ENCODE measurements around the gene EPHB3.

Gene EPHB3

DNA sequence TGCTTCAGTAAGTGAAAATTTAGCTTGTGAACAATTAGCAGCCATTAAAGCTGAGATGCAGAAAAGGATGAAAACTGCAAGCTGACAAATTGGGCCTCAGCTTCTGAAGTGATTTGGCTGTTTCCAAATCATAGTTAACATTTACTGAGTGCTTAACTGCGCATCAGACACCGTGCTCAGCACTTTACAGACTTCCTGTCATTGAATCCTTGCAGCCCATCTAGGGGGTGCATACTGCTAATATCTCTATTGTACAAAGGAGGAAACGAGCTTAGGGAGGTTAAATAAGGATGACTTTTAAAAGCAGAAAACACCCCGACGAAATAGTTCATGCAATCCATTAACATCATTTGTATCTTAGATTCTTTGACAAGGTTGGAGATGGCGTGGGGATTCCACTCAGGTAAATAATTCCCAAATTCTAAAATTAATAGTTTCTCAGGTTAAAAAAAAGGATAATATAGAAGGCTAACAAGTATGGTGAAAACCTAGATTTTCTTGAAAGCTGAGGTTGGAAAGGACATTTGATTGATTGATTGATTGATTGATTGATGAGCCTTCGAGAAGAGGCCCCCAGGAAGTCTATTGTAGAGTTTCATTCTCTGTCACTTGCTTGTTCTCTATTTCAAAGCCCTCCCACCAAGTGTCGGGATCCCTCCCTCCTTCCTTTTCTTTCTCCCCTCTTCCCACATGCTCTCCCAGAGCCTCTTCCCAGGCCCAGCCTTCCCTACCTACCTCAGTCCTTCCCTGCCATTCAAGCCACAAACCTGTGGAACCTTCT lies 23.5 kb upstream of the EPHB3 start:
- H3K4me1 ChIP-seq (ENCODE audit: control insufficient read depth, low read depth, low read length) = peaks cover 12% of the 10 kb centered on the region
- H3K27me3 ChIP-seq (ENCODE audit: control insufficient read depth, insufficient read depth, low read length) = no peaks in the 10 kb centered on the region
- no peaks in the 10 kb centered on the region for H3K9me3 ChIP-seq (ENCODE audit: control insufficient read depth, low read depth, low read length)

DNA sequence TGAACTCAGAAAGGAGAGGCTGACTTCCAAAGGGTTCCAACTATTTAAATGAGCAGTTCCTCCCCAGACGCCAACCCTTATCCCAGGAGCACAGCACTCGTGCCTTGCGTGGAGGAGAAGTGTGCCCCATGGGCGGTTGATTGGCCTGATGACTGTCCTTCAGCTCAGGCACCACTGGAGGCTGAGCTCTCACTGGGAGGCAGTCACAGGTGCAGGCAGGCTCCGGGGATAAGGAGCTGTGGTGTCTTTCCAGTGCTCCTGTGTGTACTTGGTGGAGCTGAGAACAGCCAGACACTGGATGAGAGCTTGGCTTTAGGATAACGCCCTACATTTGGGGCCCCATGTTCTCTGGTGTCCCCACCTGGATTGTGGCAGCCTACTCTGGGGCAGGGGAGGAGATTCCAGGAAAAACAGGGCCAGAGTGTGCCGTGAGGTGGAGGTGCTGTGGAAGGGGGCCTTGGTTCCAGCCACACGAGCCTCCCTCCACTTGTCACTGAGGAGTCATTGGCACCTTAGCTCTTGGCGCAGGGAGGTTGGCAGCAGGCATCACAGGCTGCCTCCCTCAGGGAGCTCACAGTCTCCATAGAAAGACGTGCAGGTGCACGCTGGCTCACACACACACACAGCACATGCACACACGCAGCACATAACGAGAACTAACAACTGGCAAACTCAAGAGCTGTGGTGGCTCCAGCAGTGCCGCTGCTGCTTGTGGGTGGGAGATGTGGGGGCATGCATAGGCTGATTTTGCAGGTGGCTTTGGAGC lies 22.7 kb upstream of the EPHB3 start:
- Histone ChIP-seq H3K27ac (ENCODE audit: low read length) (no peak overlapping the region), H3K27me3 (ENCODE audit: control insufficient read depth, insufficient read depth, low read length) (peaks cover 6% of the 10 kb centered on the region), H3K4me3 (ENCODE audit: low read length) (no peak overlapping the region), H3K9ac (ENCODE audit: low read length) (no peak overlapping the region), H3K36me3 (ENCODE audit: control insufficient read depth, low read depth, low read length) (no peaks in the 10 kb centered on the region), H3K9me3 (ENCODE audit: control insufficient read depth, low read depth, low read length) (no peaks in the 10 kb centered on the region), H3K4me1 (ENCODE audit: control insufficient read depth, low read depth, low read length) (peaks cover 15% of the 10 kb centered on the region)

More for the DNA sequence above, 23.5 kb upstream of the EPHB3 start:
- Histone ChIP-seq H3K9ac (ENCODE audit: low read length) (no peak overlapping the region), H3K4me3 (ENCODE audit: low read length) (no peak overlapping the region), H3K27ac (ENCODE audit: low read length) (no peak overlapping the region), H3K36me3 (ENCODE audit: control insufficient read depth, low read depth, low read length) (no peaks in the 10 kb centered on the region)

DNA sequence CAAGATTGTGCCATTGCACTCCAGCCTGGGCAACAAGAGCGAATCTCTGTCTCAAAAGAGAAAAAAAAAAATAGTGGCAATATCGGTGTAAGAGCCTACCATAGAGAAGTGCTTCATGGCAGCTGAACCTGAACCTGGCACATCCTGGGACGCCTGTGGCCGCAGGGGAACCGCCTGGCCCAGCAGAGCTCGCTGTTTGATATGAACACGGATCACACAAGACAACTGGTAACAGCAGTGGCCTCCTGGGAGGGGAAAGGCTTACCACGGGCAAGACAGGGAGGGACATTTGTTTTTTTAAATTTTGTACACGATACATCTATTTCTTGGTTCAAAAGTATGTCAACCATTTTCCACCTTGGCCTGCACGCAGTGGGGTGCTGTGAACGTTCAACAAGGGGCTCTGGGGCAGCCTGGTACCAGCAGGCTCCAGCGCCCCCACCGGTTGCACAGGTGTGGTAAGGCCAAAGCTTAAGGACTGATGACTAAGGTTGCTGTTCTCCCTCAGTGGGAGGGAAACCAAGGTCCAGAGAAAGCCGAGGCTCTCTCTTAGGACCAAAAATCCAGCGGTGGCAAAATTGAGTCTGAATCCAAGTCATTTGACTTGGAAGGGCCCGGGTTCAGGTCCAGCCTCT lies 21.7 kb upstream of the EPHB3 start:
- Histone ChIP-seq H3K9ac (ENCODE audit: low read length) (no peak overlapping the region), H3K9me3 (ENCODE audit: control insufficient read depth, low read depth, low read length) (no peaks in the 10 kb centered on the region), H3K4me3 (ENCODE audit: low read length) (no peak overlapping the region), H3K27ac (ENCODE audit: low read length) (no peak overlapping the region), H3K27me3 (ENCODE audit: control insufficient read depth, insufficient read depth, low read length) (peaks cover 6% of the 10 kb centered on the region), H3K4me1 (ENCODE audit: control insufficient read depth, low read depth, low read length) (peaks cover 15% of the 10 kb centered on the region), H3K36me3 (ENCODE audit: control insufficient read depth, low read depth, low read length) (no peaks in the 10 kb centered on the region)

DNA sequence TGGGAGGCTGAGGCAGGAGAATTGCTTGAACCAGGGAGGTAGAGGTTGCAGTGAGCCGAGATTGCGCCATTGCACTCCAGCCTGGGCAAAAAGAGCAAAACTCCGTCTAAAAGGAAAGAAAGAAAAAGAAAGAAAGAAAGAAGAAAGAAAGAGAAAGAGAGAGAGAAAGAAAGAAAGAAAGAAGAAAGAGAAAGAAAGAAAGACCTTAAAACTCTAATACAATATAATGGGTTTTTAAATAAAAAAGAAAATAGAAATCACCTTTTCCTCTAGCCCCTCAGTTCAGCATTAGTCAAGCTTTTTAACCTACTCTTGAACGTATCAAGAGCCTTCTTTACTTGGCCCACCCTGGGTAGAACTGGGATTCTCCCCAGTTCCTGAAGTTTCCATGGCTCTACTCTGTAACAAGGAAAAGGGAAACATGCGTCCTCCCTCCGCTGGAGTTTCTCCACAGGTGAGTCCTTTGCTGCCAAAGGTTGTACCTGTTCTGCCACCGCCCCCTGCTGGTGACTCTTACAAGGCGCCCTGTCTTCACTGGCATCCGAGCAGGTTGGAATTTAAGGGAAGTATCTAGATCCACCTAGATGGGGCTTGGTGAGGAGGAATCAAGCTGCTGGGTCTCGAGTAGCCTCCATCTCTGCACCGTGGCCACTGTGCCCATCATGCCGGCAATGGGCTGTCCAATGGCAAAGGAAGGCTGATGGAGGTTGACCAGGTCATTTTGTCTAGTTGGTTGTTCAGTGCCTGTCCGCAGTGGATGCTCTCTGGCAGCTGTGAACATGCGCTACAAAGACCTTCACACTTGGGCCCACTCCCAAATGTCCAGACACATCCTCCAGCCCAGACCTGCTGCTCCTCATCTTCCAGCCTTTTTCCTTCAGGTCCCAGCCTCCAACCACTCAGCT lies 20.6 kb upstream of the EPHB3 start:
- no peaks in the 10 kb centered on the region for H3K36me3 ChIP-seq (ENCODE audit: control insufficient read depth, low read depth, low read length)
- peaks cover 15% of the 10 kb centered on the region for H3K4me1 ChIP-seq (ENCODE audit: control insufficient read depth, low read depth, low read length)
- peaks cover 6% of the 10 kb centered on the region for H3K27me3 ChIP-seq (ENCODE audit: control insufficient read depth, insufficient read depth, low read length)
- no peak overlapping the region for H3K4me3 ChIP-seq (ENCODE audit: low read length)
- H3K27ac ChIP-seq (ENCODE audit: low read length) = no peak overlapping the region
- no peaks in the 10 kb centered on the region for H3K9me3 ChIP-seq (ENCODE audit: control insufficient read depth, low read depth, low read length)
- H3K9ac ChIP-seq (ENCODE audit: low read length) = no peak overlapping the region

DNA sequence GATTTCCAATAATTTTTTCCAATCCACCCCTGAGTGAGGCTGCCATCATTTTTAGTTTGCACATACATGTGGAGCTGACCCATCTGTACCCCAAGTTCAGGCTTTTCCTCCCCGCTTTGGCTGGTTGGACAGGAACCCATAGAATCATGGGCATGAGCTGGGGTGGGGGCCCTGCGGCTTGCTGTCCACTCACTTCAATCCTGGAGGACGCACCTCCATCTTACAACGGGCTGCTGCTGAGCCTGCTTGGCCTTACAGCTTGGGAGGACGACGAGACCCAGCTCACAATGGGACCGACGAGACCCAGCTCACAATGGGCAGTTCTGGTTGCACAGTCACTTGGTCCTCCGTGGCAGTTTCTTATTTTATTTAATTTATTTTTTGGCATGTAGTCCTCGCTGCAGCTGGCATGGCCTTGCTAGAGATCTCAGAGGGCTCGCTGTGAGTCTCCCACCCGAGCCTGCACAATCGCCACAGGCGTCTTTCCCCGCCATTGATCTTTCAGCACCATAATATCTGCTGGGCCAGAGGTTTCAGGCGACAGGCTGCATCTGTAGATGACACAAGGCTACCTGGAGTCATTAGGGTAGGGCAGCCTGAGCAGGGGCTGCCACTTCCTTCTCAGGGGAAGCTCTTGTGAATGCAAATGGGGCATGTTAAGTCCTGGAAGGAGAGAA lies 19.6 kb upstream of the EPHB3 start:
- H3K27ac ChIP-seq (ENCODE audit: low read length) = no peak overlapping the region
- peaks cover 6% of the 10 kb centered on the region for H3K27me3 ChIP-seq (ENCODE audit: control insufficient read depth, insufficient read depth, low read length)
- H3K4me3 ChIP-seq (ENCODE audit: low read length) = no peak overlapping the region
- peaks cover 15% of the 10 kb centered on the region for H3K4me1 ChIP-seq (ENCODE audit: control insufficient read depth, low read depth, low read length)
- H3K9me3 ChIP-seq (ENCODE audit: control insufficient read depth, low read depth, low read length) = no peaks in the 10 kb centered on the region
- H3K36me3 ChIP-seq (ENCODE audit: control insufficient read depth, low read depth, low read length) = no peaks in the 10 kb centered on the region
- no peak overlapping the region for H3K9ac ChIP-seq (ENCODE audit: low read length)

DNA sequence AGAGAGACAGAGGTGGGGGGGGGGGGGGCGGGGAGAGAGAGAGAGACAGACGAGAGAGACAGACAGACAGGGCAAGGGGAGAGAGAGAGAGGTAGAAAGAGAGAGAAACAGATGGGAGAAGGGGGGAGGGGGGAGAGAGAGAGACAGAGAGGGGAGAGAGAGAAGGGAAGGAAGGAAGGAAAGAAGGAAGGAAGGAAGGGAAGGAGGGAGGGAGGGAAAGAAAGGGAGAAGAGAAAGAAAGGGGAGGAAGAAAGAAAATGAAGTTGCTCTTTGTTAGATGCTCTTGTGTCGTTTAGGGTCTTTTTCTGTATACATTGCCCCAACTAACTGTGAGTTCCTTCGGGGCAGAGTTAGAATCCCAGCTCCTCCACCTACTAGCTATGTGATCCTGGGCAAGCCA lies 19.0 kb upstream of the EPHB3 start:
- H3K9me3 ChIP-seq (ENCODE audit: control insufficient read depth, low read depth, low read length) = no peaks in the 10 kb centered on the region
- no peak overlapping the region for H3K9ac ChIP-seq (ENCODE audit: low read length)
- H3K4me3 ChIP-seq (ENCODE audit: low read length) = no peak overlapping the region
- H3K27me3 ChIP-seq (ENCODE audit: control insufficient read depth, insufficient read depth, low read length) = peaks cover 6% of the 10 kb centered on the region
- no peak overlapping the region for H3K27ac ChIP-seq (ENCODE audit: low read length)
- no peaks in the 10 kb centered on the region for H3K36me3 ChIP-seq (ENCODE audit: control insufficient read depth, low read depth, low read length)
- H3K4me1 ChIP-seq (ENCODE audit: control insufficient read depth, low read depth, low read length) = peaks cover 15% of the 10 kb centered on the region

DNA sequence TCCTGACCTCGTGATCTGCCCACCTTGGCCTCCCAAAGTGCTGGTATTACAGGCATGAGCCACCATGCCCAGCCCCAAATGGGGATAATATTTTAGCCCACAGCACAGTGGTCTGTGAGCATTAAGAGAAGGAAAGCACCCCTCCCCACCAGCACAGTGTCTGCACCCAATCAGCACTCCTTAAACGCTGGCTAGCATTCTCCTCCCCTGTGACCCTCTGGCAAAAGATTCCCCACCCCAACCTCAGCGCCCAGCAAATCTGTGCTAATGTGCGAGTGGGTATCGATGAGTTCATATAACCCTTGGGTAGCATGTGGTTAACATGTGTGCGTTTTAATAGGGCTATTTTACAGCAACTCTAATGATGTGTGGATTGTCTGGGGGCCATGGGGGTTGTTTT lies 18.3 kb upstream of the EPHB3 start:
- H3K27me3 ChIP-seq (ENCODE audit: control insufficient read depth, insufficient read depth, low read length) = peaks cover 6% of the 10 kb centered on the region
- H3K4me3 ChIP-seq (ENCODE audit: low read length) = no peak overlapping the region
- H3K36me3 ChIP-seq (ENCODE audit: control insufficient read depth, low read depth, low read length) = no peaks in the 10 kb centered on the region
- H3K9ac ChIP-seq (ENCODE audit: low read length) = no peak overlapping the region
- no peak overlapping the region for H3K27ac ChIP-seq (ENCODE audit: low read length)
- H3K9me3 ChIP-seq (ENCODE audit: control insufficient read depth, low read depth, low read length) = no peaks in the 10 kb centered on the region
- peaks cover 10% of the 10 kb centered on the region for H3K4me1 ChIP-seq (ENCODE audit: control insufficient read depth, low read depth, low read length)

DNA sequence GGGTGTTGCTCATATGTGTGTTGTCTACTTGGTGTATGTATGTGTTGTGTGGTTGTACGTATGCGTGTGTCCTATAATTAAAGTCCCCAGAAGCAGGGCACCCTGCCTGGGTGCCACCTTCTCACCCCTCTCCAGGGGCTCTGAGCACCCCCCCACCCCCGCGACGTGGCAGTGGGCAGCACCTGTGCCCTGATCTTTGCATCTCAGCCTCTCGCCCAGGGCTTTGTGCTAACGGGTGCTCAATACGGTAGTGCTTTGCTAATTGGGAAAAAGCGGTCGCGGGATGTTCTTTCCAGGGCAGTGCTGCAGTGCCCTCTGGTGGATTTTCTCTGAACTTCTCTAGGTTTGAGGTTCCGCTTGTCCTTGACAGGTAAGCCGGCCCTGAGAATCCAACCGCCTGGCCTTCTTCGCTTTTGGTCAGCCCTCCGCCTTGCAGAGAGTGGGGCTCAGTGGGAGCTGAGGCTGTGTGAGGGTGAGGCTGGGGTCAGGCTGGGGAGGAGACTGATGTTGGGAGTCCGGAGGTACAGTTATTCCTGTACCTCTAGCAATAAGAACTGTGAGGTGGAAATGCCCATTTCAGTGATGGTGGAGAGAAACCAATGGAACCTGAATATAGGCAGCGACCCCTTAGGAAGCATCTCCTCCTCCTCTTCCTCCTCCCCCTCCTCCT lies 17.6 kb upstream of the EPHB3 start:
- Histone ChIP-seq H3K27me3 (ENCODE audit: control insufficient read depth, insufficient read depth, low read length) (peaks cover 6% of the 10 kb centered on the region), H3K4me3 (ENCODE audit: low read length) (no peak overlapping the region), H3K4me1 (ENCODE audit: control insufficient read depth, low read depth, low read length) (peaks cover 3% of the 10 kb centered on the region), H3K27ac (ENCODE audit: low read length) (no peak overlapping the region), H3K9ac (ENCODE audit: low read length) (no peak overlapping the region), H3K36me3 (ENCODE audit: control insufficient read depth, low read depth, low read length) (no peaks in the 10 kb centered on the region), H3K9me3 (ENCODE audit: control insufficient read depth, low read depth, low read length) (no peaks in the 10 kb centered on the region)

DNA sequence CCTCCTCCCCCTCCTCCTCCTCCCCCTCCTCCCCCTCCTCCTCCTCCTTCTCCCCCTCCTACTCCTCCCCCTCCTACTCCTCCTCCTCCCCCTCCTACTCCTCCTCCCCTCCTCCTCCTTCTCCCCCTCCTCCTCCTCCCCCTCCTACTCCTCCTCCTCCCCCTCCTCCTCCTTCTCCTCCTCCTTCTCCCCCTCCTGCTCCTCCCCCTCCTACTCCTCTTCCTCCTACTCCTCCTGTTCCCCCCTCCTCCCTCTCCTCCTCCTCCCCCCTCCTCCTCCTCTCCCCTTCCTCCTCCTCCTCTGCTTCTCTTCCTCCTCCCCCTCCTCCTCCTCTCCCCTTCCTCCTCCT lies 17.1 kb upstream of the EPHB3 start:
- Histone ChIP-seq H3K9me3 (ENCODE audit: control insufficient read depth, low read depth, low read length) (no peaks in the 10 kb centered on the region), H3K27ac (ENCODE audit: low read length) (no peak overlapping the region), H3K36me3 (ENCODE audit: control insufficient read depth, low read depth, low read length) (no peaks in the 10 kb centered on the region), H3K9ac (ENCODE audit: low read length) (no peak overlapping the region), H3K27me3 (ENCODE audit: control insufficient read depth, insufficient read depth, low read length) (peaks cover 6% of the 10 kb centered on the region), H3K4me3 (ENCODE audit: low read length) (no peak overlapping the region), H3K4me1 (ENCODE audit: control insufficient read depth, low read depth, low read length) (peaks cover 3% of the 10 kb centered on the region)

DNA sequence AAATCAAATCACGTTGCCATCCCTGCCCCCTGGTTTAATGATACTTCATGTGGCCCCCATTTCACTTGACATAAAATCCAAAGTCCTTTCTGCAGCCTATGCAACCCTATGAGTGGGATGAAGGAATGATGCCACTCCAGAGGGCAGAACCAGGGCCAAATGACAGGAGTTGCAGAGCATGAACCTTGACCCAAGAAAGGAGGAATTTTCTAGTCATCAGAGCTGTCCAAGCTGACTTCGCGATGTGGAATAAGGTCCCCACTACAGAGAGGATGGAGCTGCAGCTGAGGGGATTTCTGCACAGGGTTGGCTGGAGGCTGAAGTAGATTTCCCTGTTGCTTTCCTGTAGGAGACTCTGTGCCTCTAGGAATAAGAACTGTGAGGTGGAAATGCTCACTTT lies 15.8 kb upstream of the EPHB3 start:
- Histone ChIP-seq H3K27ac (ENCODE audit: low read length) (no peak overlapping the region), H3K9ac (ENCODE audit: low read length) (no peak overlapping the region), H3K4me1 (ENCODE audit: control insufficient read depth, low read depth, low read length) (peaks cover 3% of the 10 kb centered on the region), H3K4me3 (ENCODE audit: low read length) (no peak overlapping the region), H3K27me3 (ENCODE audit: control insufficient read depth, insufficient read depth, low read length) (peaks cover 6% of the 10 kb centered on the region), H3K9me3 (ENCODE audit: control insufficient read depth, low read depth, low read length) (no peaks in the 10 kb centered on the region), H3K36me3 (ENCODE audit: control insufficient read depth, low read depth, low read length) (no peaks in the 10 kb centered on the region)

Data from iPS-18a (cell line).